H9 (cell line): ENCODE measurements around the gene NCF2. TPM values are rescaled to one million over a fixed set of nuclear protein-coding genes. Genes with fewer than 3 reads are reported as not detected.

Source experiments
- DNase-seq: peaks from one replicate; pipeline ENCODE4 v3.0.0-alpha.2; 2017
- H2AFZ ChIP-seq: one replicate; pipeline ENCODE4 v1.6.1; 2013; ENCODE audit warnings: mild to moderate bottlenecking, low read length, control low read depth, moderate library complexity
- H2AK5ac ChIP-seq: 2 replicates; pipeline ENCODE4 v1.6.1; 2013; ENCODE audit warnings: low read length, control low read depth, mixed read lengths; ENCODE audit not compliant: insufficient read length
- H2BK120ac ChIP-seq: one replicate; pipeline ENCODE4 v1.6.1; 2013; ENCODE audit warnings: low read depth, mild to moderate bottlenecking, low read length, control low read depth, inconsistent platforms; ENCODE audit not compliant: poor library complexity, severe bottlenecking
- H2BK12ac ChIP-seq: 2 replicates; pipeline ENCODE4 v1.6.1; 2013; ENCODE audit warnings: low read length, control low read depth, mixed read lengths, low read depth; ENCODE audit not compliant: insufficient read length
- H2BK15ac ChIP-seq: 2 replicates; pipeline ENCODE4 v1.6.1; 2013; ENCODE audit warnings: low read depth, low read length, control low read depth
- H2BK20ac ChIP-seq: one replicate; pipeline ENCODE4 v1.6.1; 2013; ENCODE audit warnings: low read depth, mild to moderate bottlenecking, low read length, control low read depth, inconsistent platforms; ENCODE audit not compliant: poor library complexity, severe bottlenecking
- H2BK5ac ChIP-seq: 2 replicates; pipeline ENCODE4 v1.6.1; 2013; ENCODE audit warnings: low read length, control low read depth, mixed read lengths; ENCODE audit not compliant: insufficient read length
- H3K14ac ChIP-seq: 2 replicates; pipeline ENCODE4 v1.6.1; 2013; ENCODE audit warnings: low read length, control low read depth; ENCODE audit not compliant: insufficient read depth
- H3K18ac ChIP-seq: 2 replicates; pipeline ENCODE4 v1.6.1; 2013; ENCODE audit warnings: low read depth, mild to moderate bottlenecking, mixed read lengths, low read length, control low read depth; ENCODE audit not compliant: insufficient read length
- H3K23ac ChIP-seq: 2 replicates; pipeline ENCODE4 v1.6.1; 2013; ENCODE audit warnings: low read length, control low read depth, mixed read lengths, low read depth; ENCODE audit not compliant: insufficient read length
- H3K23me2 ChIP-seq: 2 replicates; pipeline ENCODE4 v1.6.1; 2013; ENCODE audit warnings: low read depth, mild to moderate bottlenecking, mixed read lengths, low read length, control low read depth; ENCODE audit not compliant: insufficient read length, poor library complexity, severe bottlenecking
- H3K27ac ChIP-seq: 2 replicates; pipeline ENCODE4 v1.5.1; 2013; ENCODE audit warnings: low read length, control low read depth, mixed read lengths, low read depth; ENCODE audit not compliant: insufficient read length
- H3K27me3 ChIP-seq: 2 replicates; pipeline ENCODE4 v1.6.1; 2013; ENCODE audit warnings: low read length, control low read depth, inconsistent platforms; ENCODE audit not compliant: insufficient read depth
- H3K4ac ChIP-seq: 2 replicates; pipeline ENCODE4 v1.6.1; 2013; ENCODE audit warnings: low read depth, mild to moderate bottlenecking, control low read depth, inconsistent platforms, low read length, moderate library complexity
- H3K4me1 ChIP-seq: 2 replicates; pipeline ENCODE4 v1.6.1; 2013; ENCODE audit warnings: low read length, control low read depth, inconsistent platforms; ENCODE audit not compliant: insufficient read depth
- H3K4me2 ChIP-seq: 2 replicates; pipeline ENCODE4 v1.6.1; 2013; ENCODE audit warnings: low read length, control low read depth, mixed read lengths; ENCODE audit not compliant: insufficient read length, insufficient read depth
- H3K56ac ChIP-seq: 2 replicates; pipeline ENCODE4 v1.6.1; 2013; ENCODE audit warnings: low read depth, mild to moderate bottlenecking, mixed read lengths, low read length, control low read depth; ENCODE audit not compliant: insufficient read length
- H3K79me1 ChIP-seq: 2 replicates; pipeline ENCODE4 v1.6.1; 2013; ENCODE audit warnings: low read depth, mild to moderate bottlenecking, moderate library complexity, low read length, control low read depth, inconsistent platforms; ENCODE audit not compliant: insufficient read depth, poor library complexity, severe bottlenecking
- H3K79me2 ChIP-seq: 2 replicates; pipeline ENCODE4 v1.6.1; 2013; ENCODE audit warnings: low read length, control low read depth, inconsistent platforms; ENCODE audit not compliant: insufficient read depth
- H3K9ac ChIP-seq: 2 replicates; pipeline ENCODE4 v1.6.1; 2013; ENCODE audit warnings: low read length, control low read depth, mixed read lengths; ENCODE audit not compliant: insufficient read length; ENCODE audit errors: extremely low read depth
- H3K9me3 ChIP-seq: one replicate; pipeline ENCODE4 v1.6.1; 2013; ENCODE audit warnings: low read depth, low read length, inconsistent platforms; ENCODE audit not compliant: control insufficient read depth
- H3T11ph ChIP-seq: one replicate; pipeline ENCODE4 v1.6.1; 2013; ENCODE audit warnings: mild to moderate bottlenecking, low read length, control low read depth, inconsistent platforms
- H4K20me1 ChIP-seq: one replicate; pipeline ENCODE4 v1.6.1; 2013; ENCODE audit not compliant: control insufficient read depth, insufficient read length, insufficient read depth
- H4K5ac ChIP-seq: 2 replicates; pipeline ENCODE4 v1.6.1; 2013; ENCODE audit warnings: low read depth, mild to moderate bottlenecking, mixed read lengths, low read length, control low read depth; ENCODE audit not compliant: insufficient read length
- H4K8ac ChIP-seq: replicated peaks from 2 replicates; pipeline ENCODE4 v1.6.1; 2013; ENCODE audit warnings: low read length, control low read depth, mixed read lengths, low read depth; ENCODE audit not compliant: insufficient read length
- H4K91ac ChIP-seq: 2 replicates; pipeline ENCODE4 v1.6.1; 2013; ENCODE audit warnings: low read depth, mild to moderate bottlenecking, moderate library complexity, mixed read lengths, low read length, control low read depth; ENCODE audit not compliant: insufficient read length
- H3K27ac Mint-ChIP-seq, 3 experiments: 2 replicates in 2 of 3; 3 replicates in 1 of 3; pipeline ENCODE4 v1.8.0; 2020 to 2021; ENCODE audit warnings: mixed read lengths in 3 of 3, mild to moderate bottlenecking in 1 of 3, moderate library complexity in 1 of 3
- H3K27me3 Mint-ChIP-seq: 2 replicates; pipeline ENCODE4 v1.8.0; 2021; ENCODE audit warnings: low read depth, mild to moderate bottlenecking, moderate library complexity, mixed read lengths
- H3K36me3 Mint-ChIP-seq, 3 experiments: 2 replicates in 2 of 3; 3 replicates in 1 of 3; pipeline ENCODE4 v1.8.0; 2020 to 2021; ENCODE audit warnings: low read depth in 3 of 3, mixed read lengths in 3 of 3; ENCODE audit not compliant: insufficient read depth in 1 of 3
- H3K4me1 Mint-ChIP-seq, 2 experiments: 2 replicates each; pipeline ENCODE4 v1.8.0; 2020; ENCODE audit warnings: mixed read lengths in 2 of 2
- H3K4me3 Mint-ChIP-seq, 2 experiments: 2 replicates in 1 of 2; 3 replicates in 1 of 2; pipeline ENCODE4 v1.8.0; 2020 to 2021; ENCODE audit warnings: mild to moderate bottlenecking in 2 of 2, mixed read lengths in 2 of 2, moderate library complexity in 1 of 2
- H3K9me3 Mint-ChIP-seq, 2 experiments: 2 replicates in 1 of 2; 3 replicates in 1 of 2; pipeline ENCODE4 v1.8.0; 2020; ENCODE audit warnings: mild to moderate bottlenecking in 2 of 2, mixed read lengths in 2 of 2, moderate library complexity in 1 of 2
- WGBS: extraction: QIAGEN DNeasy Blood & Tissue Kit; methylation state at CpG from one replicate; pipeline ENCODE4 v1.1.7; 2013; ENCODE audit warnings: missing lambda C conversion rate, low lambda C conversion rate, mixed read lengths; ENCODE audit not compliant: insufficient read length; ENCODE audit errors: extremely low coverage; 5-methylcytosine and 5-hydroxymethylcytosine counted together
- total RNA-seq: library from RNA; stranded (reverse); gene quantifications from 2 replicates; pipeline ENCODE4 v1.2.1, GENCODE V29; 2021
- TF ChIP-seq, protein P1 (sequence below): fragments of 200-600 bp; sonication (generic); conservative IDR thresholded peaks from 3 replicates; pipeline ENCODE4 v1.8.0; 2021; ENCODE audit warnings: antibody characterized with exemption, mild to moderate bottlenecking

Gene NCF2
- total RNA-seq, 1 experiment from 2014 or later, result not detected

DNA sequence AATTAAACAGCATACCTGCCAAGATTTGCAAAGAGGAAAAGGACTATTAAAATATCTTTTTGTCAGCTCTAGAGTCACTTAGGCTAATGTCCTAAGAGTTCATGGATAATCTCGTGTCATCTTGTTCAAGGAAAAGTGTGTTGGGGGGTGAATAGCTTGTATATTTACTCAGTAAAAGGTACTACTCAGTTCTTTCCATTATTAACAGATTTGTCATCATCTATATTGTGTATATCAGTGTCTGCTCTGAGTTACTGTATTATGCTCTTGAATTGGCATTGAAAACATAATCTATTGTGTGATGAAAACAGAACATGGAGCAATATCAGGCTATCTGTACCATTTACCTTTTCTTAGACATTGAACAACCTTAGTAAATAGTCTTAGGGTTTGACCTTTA, 76.0 kb downstream of the NCF2 start:
- Histone ChIP-seq H3K27me3 (no peaks in the 10 kb centered on the region), H4K20me1 (no peaks in the 10 kb centered on the region), H3K56ac (no peak overlapping the region), H2BK120ac (no peak overlapping the region), H3K4ac (no peak overlapping the region), H4K5ac (no peak overlapping the region), H3K4me2 (no peak overlapping the region), H2AFZ (no peak overlapping the region), H3K9me3 (no peaks in the 10 kb centered on the region), H2BK20ac (no peak overlapping the region), H4K8ac (no peak overlapping the region), H3K4me1 (peaks cover 2% of the 10 kb centered on the region; the same call in 1 of the 2 replicates), H4K91ac (no peak overlapping the region), H3K18ac (no peak overlapping the region), H3K14ac (no peak overlapping the region), H3K79me1 (peaks cover 2% of the 10 kb centered on the region), H3K79me2 (peaks cover 2% of the 10 kb centered on the region; the same call in 1 of the 2 replicates), H2AK5ac (no peak overlapping the region), H3K27ac (no peak overlapping the region), H3T11ph (no peak overlapping the region), H2BK15ac (no peak overlapping the region), H3K23me2 (no peaks in the 10 kb centered on the region), H3K23ac (no peak overlapping the region), H2BK5ac (no peak overlapping the region), H3K9ac (no peak overlapping the region), H2BK12ac (no peak overlapping the region)
- no peak for DNase-seq
- no CpG with 5 or more reads among the region's 1 CpG for WGBS
- Mint-ChIP-seq H3K27me3 (no peaks in the 10 kb centered on the region), H3K4me1 (peaks cover 17 to 24% of the 10 kb centered on the region in 2 experiments), H3K4me3 (no peak overlapping the region), H3K27ac (no peak overlapping the region), H3K36me3 (peaks cover 3 to 28% (median 25%) of the 10 kb centered on the region in 3 experiments; a peak in 6 of 7 replicates), H3K9me3 (no peaks in the 10 kb centered on the region)
- TF ChIP-seq, protein P1, sequence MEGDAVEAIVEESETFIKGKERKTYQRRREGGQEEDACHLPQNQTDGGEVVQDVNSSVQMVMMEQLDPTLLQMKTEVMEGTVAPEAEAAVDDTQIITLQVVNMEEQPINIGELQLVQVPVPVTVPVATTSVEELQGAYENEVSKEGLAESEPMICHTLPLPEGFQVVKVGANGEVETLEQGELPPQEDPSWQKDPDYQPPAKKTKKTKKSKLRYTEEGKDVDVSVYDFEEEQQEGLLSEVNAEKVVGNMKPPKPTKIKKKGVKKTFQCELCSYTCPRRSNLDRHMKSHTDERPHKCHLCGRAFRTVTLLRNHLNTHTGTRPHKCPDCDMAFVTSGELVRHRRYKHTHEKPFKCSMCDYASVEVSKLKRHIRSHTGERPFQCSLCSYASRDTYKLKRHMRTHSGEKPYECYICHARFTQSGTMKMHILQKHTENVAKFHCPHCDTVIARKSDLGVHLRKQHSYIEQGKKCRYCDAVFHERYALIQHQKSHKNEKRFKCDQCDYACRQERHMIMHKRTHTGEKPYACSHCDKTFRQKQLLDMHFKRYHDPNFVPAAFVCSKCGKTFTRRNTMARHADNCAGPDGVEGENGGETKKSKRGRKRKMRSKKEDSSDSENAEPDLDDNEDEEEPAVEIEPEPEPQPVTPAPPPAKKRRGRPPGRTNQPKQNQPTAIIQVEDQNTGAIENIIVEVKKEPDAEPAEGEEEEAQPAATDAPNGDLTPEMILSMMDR, result no peak
